8988T (cell line): Measurements from ENCODE around the gene CCDC83.
"Not testable (repeated sequence)": the region's sequence is repeated elsewhere in the genome, so short reads cannot be mapped to it uniquely, and the experiment has no call there.

Source experiments
- DNase-seq: peaks from one replicate; pipeline ENCODE4 v3.0.0; 2011

The CCDC83 gene

DNA sequence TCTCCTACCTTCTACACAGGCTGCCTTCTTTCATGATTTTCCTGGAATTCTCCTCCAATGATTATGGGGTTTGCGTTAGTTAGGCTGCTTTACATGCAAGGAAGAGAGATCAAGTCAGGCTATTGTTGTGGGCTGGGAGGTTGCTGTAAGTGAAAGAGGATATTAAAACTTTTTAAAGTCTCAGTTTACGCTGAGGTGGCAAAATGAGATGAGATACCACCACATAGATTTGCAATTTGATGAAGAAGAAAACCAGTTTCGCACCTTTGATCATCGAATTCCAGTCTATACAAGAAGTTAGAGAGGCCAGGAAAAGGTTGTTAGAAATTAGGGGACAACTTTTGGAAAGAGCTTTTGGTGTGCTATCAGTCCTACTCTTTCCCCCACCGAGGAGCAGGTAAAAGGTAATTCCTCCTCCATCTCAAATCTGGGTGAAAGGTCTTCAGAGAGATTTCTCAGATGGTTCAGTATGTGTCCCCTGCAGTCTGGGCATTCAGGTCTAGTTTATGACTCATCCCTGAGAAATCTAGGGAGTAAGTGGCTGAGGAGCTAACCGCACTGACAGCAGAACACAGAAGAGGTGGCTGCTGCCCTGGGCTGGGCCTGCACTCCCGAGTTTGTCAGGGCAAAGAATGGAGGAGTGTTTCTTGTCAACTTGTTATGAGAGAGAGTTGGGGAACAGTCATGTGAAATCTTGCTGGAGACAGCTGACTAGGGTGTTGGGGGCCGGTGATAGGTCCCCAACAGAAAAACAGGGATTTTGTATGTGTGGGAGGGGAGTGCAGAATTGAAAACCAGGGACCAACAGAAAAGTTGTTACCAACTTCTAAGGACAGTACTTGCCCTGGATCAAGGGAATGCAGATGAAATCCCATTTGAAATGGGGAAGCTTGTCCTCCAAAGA lies 34.7 kb downstream of the CCDC83 start:
- DNase-seq: peak; percentile 53

DNA sequence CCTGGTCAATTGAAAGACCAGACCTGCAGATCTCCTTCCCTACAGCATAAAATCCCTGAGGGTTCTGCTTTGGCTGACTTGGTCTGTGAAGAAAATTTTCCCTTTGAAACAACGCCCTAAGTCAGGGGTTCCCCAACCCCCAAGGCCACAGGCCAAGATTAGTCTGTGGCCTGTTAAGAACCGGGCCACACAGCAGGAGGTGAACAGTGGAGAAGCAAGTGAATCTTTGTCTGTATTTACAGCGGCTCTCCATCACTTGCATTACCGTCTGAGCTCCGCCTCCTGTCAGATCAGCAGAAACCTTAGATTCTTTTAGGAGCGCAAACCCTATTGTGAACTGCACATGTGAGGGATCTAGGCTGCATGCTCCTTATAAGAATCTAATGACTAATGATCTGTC lies 38.2 kb downstream of the CCDC83 start:
- no peak for DNase-seq

- DNase-seq: no peak
Observed at GRCh38 chr11:85896876-85897275, 41.7 kb downstream of the CCDC83 start.

DNA sequence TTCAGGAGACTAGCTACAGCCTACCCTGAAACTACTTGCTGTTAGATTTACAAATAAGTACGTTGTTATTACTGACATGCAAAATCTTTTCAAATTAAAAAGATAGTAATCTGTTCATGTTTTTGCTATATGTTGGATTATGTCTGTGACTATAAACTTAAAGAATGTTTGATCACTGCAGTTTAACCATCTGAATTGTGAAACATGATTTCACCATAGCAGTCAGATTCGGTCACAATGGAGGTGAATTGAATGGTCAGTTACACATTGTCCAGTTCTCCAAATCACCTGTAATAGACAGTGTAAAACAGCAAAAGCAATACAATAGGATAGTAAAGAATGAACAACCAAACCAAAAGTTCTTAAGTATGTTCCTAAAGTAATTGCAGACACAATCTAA lies 43.3 kb downstream of the CCDC83 start:
- no peak for DNase-seq

DNA sequence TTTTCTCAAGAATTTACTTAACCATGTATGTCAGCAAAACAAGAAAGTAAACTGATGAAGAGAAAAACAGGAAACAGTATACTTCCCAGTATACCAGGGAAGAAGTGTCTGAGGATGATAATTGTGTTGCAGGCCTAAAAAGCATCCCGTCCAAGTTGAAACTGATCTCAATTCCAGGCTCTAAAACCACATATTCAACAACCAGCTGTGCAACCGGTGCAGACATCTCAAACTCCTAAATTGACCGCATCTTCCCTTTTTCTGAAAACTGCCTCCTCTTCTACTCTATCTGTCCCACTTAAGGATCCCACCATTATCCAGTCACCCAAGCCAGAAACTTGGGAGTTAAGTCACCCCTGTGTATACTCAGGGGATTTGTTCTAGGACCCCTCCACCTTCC lies 47.2 kb downstream of the CCDC83 start:
- no peak for DNase-seq

- no peak for DNase-seq
Observed at GRCh38 chr11:85903406-85903805, 48.2 kb downstream of the CCDC83 start.

DNA sequence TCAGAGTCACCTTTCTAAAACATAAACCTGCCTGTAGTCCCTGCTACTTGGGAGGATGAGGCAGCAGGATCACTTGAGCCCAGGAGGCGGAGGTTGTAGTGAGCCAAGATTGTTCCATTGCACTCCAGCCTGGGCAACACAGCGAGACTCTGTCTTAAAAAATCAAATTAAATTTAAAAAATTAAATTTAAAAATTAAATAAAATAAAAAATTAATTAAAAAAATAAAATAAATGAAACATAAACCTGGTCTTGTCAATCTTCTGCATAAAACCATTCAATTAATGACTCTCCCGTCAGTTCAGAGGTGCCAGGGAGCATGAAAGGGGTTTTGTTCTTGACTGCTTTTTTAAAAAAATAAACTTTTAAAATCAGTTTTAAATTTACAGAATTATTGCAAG lies 48.6 kb downstream of the CCDC83 start:
- no peak for DNase-seq

- no peak for DNase-seq
Observed at GRCh38 chr11:85912414-85912813, 57.2 kb downstream of the CCDC83 start.

- DNase-seq: no peak
Observed at GRCh38 chr11:85913513-85913912, 58.3 kb downstream of the CCDC83 start.

DNA sequence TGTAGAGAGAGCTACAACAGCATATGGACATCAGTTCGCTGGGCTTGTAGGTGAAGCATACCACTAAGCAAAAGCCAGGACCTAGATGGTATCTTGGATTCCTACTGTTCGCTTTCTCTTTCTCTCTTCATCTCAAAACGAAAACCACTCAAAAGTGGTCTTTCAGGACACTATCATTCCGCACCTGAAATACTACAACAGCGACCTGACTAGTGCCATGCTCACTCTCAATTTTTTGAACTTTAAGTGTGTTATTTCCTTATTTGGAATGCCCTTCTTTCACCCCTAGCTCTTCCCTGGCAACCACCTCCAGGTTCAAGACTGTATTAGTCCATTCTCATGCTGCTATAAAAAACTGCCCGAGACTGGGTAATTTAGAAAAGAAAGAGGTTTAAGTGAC lies 59.2 kb downstream of the CCDC83 start:
- DNase-seq: no peak

DNA sequence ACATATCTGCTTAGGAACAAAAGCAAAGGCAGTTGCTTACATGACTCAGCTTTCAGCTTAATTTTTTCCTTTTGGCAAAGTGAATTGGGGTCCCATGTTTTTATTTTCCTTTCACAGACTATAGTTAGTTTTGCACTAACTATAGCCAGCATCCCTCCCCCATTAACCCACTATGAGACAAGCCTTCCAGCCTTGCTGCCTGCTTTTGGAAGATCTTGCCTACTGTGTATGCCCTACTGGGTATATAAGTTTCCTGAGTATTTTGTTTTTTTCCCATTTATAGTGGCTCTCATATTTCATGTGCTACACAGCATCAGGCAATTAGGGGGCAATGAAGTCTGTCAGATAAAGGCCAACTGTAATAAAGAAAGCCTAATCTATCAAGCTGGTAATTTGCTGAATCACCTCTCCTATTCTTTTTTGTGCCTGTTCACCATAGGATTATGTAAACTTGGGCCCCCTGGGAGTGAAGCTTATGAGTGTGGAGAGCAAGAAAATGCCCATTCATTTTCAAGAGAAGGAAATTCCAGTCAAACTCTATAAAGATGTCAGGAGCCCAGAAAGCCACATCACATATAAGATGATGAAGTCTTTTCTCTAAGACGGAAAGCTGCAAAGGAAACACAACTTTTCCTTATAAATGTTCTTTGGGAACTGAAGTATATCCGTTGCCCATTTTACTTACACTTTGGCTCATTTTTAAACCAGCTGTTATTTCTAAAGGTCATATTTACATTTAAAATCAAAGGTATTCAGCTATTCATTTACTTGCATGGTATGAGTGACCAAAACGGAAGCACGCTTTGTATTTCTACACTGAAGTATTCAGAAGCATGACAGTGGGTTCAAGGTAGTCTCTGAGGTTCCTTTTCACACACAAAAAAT lies 64.0 kb downstream of the CCDC83 start:
- DNase-seq: no peak

DNA sequence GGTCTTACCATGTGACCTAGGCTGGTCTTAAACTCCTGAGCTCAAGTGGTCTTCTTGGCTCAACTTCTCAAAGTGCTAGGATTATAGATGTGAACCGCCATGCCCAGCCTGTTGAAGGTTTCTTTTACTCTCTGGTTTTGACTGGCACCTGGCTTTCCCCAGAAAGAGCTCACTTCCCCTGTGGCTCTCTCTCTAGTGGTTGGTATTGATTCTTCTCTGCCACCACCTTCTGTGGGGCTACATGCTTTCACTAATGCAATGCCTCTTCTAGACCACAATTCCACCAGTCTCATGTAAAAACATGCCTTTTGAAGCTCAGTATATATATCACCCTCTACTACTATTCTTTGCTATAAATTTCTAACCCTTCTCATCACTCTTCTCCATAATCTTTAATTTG lies 67.2 kb downstream of the CCDC83 start:
- no peak for DNase-seq

- no peak for DNase-seq
Observed at GRCh38 chr11:85923455-85923854, 68.3 kb downstream of the CCDC83 start.

DNA sequence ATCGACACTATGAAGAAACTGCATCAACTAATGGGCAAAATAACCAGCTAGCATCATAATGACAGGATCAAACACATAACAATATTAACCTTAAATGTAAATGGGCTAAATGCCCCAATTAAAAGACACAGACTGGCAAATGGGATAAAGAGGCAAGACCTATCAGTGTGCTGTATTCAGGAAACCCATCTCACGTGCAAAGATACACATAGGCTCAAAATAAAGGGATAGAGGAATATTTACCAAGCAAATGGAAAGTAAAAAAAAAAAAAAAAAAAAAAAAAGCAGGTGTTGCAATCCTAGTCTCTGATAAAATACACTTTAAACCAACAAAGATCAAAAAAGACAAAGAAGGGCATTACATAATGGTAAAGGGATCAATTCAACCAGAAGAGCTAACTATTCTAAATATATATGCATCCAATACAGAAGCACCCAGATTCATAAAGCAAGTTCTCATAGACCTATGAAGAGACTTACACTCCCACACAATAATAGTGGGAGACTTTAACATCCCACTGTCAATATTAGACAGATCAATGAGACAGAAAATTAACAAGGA lies 71.6 kb downstream of the CCDC83 start:
- not testable (repeated sequence) for DNase-seq

DNA sequence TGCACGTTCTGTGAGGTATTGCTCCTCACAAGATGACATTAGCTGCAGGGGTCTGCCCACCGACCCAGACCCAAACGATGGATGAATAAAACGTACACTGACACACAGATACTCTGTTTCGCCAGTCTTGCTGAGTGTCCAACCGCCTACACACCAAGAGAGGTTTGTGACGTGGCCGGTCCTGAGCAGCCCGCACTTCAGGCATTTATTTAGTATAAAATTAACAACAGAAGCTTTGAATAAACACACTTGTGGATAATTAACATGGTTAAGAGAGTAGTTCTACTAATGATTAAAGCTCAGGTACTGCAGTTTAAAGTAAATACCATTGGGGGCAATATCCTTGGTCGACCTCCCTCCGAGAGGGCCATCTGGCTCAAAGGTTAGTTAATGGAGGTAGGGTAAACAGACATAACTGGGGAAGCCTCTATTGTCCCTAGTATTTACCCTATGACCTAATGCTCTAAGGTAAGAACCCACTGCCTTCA lies 75.7 kb downstream of the CCDC83 start:
- DNase-seq: no peak

GRCh38 chr11:85934596-85935169 lies 79.5 kb downstream of the CCDC83 start:
- no peak for DNase-seq

DNA sequence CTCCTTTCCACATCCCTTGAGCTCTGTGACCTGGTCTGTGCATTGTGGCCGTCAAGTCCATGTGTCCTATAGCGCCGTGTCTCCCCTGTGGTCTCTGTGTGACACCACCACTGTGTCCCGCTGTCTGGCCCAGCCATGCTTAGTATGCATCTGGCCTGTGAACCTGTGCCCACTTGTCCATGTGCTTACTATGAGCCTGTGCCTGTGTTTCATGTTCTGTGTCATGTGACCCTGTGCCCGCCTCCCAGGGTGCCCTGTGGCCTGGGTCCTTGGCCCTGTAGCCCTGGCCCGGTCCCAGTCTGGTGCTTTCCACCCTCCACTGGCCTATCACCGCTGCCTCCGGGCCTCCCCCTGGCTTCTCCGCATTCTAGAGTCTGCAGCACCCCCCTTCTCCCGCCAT lies 80.6 kb downstream of the CCDC83 start:
- DNase-seq: no peak

- no peak for DNase-seq
Observed at GRCh38 chr11:85937835-85938234, 82.7 kb downstream of the CCDC83 start.

- DNase-seq: no peak
Observed at GRCh38 chr11:85939099-85940015, 84.2 kb downstream of the CCDC83 start.

DNA sequence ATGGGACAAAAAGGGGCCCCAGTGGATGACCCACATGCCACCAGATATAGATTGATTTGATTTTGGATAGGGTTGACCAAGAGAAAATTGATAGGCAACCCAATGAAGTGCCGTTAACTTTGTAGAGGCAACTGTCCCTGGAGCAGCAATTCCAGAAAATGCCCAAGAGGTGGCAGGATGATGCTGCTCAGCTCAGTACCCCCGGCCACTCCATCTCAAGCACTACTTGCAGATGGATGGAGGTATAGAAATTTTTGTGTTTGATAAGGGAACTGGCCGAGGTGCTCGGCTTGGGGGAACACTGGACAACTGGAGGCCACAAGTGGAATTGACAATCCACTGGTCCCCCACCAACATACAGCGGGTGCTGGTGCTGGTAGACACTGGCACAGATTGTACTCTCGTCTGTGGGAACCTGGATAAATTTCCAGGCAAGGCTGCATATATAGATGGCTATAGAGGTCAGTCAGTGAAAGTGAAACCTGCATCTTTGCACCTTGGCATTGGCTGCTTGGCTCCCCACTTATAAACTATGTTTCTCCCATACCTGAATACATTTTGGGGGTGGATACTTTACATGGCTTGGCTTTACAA lies 86.3 kb downstream of the CCDC83 start:
- peak; percentile 43 for DNase-seq

DNA sequence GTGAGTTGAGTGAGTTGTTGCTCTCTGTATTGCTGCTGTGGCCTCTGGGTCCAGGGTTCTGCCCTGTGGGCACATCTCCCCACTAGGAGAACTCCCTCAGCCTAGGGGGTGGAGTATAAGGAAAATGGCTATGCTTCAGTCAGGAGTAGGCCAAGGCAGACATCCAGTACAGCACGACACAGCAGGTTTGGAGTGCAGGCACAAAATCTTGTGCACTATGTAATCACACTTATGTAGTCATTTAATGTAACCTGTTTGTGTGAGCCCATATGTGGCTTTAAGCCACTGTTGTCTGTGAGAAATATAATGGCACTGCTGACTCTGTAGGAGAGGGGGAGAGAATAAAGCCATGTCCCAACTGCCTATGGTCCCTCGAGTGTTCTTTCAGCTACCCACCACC lies 90.1 kb downstream of the CCDC83 start:
- no peak for DNase-seq

DNA sequence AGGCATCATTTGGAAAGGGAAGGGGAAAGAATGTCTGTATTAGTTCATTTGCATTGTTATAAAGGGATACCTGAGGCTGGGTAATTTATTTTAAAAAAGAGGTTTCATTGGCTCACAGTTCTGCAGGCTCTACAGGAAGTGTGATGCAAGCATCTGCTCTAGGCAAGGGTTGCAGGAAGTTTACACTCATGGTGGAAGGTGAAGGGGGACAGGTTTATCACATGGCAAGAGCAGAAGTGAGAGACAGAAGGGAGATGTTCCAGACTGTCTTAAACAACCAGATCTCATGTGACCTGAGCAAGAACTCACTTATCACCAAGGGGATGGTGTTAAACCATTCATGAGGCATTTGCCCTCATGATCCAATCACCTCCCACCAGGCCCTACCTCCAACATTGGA lies 90.6 kb downstream of the CCDC83 start:
- no peak for DNase-seq
